IPS-18c (cell line): ENCODE results near the gene HMGCS2.
A peak's percentile ranks its signal among the peaks of the same experiment; 100 is the strongest.
"Not testable (repeated sequence)": the region's sequence is repeated elsewhere in the genome, so short reads cannot be mapped to it uniquely, and the experiment has no call there.

Experiments
- H3K4me3 ChIP-seq: 2 replicates; pipeline ENCODE4 v1.7.0; 2013; ENCODE audit warnings: low read depth, mild to moderate bottlenecking, low read length, moderate library complexity; ENCODE audit not compliant: insufficient read depth
- H3K9me3 ChIP-seq: one replicate; pipeline ENCODE4 v1.6.1; 2013; ENCODE audit warnings: mild to moderate bottlenecking, low read length, moderate library complexity; ENCODE audit not compliant: control insufficient read depth, insufficient read depth

HMGCS2 gene

GRCh38 chr1:119720866-119721440, 47.8 kb downstream of the HMGCS2 start:
- H3K4me3 ChIP-seq, result no peak overlapping the region

GRCh38 chr1:119718972-119719371, 49.7 kb downstream of the HMGCS2 start:
- Histone ChIP-seq H3K4me3 (no peak overlapping the region), H3K9me3 (no peaks in the 10 kb centered on the region)

More at GRCh38 chr1:119720866-119721440, 47.8 kb downstream of the HMGCS2 start:
- no peaks in the 10 kb centered on the region for H3K9me3 ChIP-seq

- Histone ChIP-seq H3K9me3 (no peaks in the 10 kb centered on the region), H3K4me3 (no peak overlapping the region)
Observed at GRCh38 chr1:119718409-119718808, 50.3 kb downstream of the HMGCS2 start.

- Histone ChIP-seq H3K4me3 (no peak overlapping the region), H3K9me3 (no peaks in the 10 kb centered on the region)
Observed at GRCh38 chr1:119715542-119715941, 53.2 kb downstream of the HMGCS2 start.

GRCh38 chr1:119714583-119714982, 54.1 kb downstream of the HMGCS2 start:
- Histone ChIP-seq H3K4me3 (no peak overlapping the region; the same call in 1 of the 2 replicates), H3K9me3 (no peaks in the 10 kb centered on the region)

- peak overlapping the region; percentile 98 for H3K4me3 ChIP-seq
- no peaks in the 10 kb centered on the region for H3K9me3 ChIP-seq
Observed at GRCh38 chr1:119713749-119714456, 54.8 kb downstream of the HMGCS2 start.

- H3K4me3 ChIP-seq, result peak overlapping the region; percentile 98
- H3K9me3 ChIP-seq, result no peaks in the 10 kb centered on the region
Observed at GRCh38 chr1:119713039-119713748, 55.5 kb downstream of the HMGCS2 start.

GRCh38 chr1:119712342-119713038, 56.2 kb downstream of the HMGCS2 start:
- Histone ChIP-seq H3K4me3 (peak overlapping the region; percentile 98), H3K9me3 (no peaks in the 10 kb centered on the region)

- no peaks in the 10 kb centered on the region for H3K9me3 ChIP-seq
- peak within 1 kb of the TSS; percentile 98 for H3K4me3 ChIP-seq
Observed at GRCh38 chr1:119711804-119712341, 56.8 kb downstream of the HMGCS2 start, which contains the start of gene PHGDH. Gene PHGDH (plus strand): TSS chr1:119711934. CDS start chr1:119712023, 89 bp downstream.

- H3K4me3 ChIP-seq, H3K9me3 ChIP-seq: not testable (repeated sequence)
Observed at GRCh38 chr1:119711356-119711803, 57.3 kb downstream of the HMGCS2 start.

- H3K4me3 ChIP-seq, H3K9me3 ChIP-seq: not testable (repeated sequence)
Observed at GRCh38 chr1:119706599-119706998, 62.1 kb downstream of the HMGCS2 start.

- Histone ChIP-seq H3K4me3 (no peak overlapping the region), H3K9me3 (peaks cover 7% of the 10 kb centered on the region)
Observed at GRCh38 chr1:119703666-119704450, 64.8 kb downstream of the HMGCS2 start.

- no peak overlapping the region for H3K4me3 ChIP-seq
- peaks cover 7% of the 10 kb centered on the region for H3K9me3 ChIP-seq
Observed at GRCh38 chr1:119702384-119702783, 66.3 kb downstream of the HMGCS2 start.

GRCh38 chr1:119701659-119702058, 67.0 kb downstream of the HMGCS2 start:
- peaks cover 7% of the 10 kb centered on the region for H3K9me3 ChIP-seq
- no peak overlapping the region; the same call in 1 of the 2 replicates for H3K4me3 ChIP-seq

GRCh38 chr1:119700326-119700725, 68.4 kb downstream of the HMGCS2 start:
- H3K4me3 ChIP-seq, result no peak overlapping the region
- H3K9me3 ChIP-seq, result peaks cover 7% of the 10 kb centered on the region
